HepG2 (cell line): ENCODE measurements around the gene UAP1L1. TPM values are rescaled to one million over a fixed set of nuclear protein-coding genes. Genes with fewer than 3 reads are reported as not detected.

Source experiments
- AGO2 ChIP-seq: fragments of 200-400 bp; formaldehyde crosslinking; optimal IDR thresholded peaks from 2 replicates; pipeline ENCODE3; 2017; ENCODE audit warnings: mild to moderate bottlenecking, low read depth, low read length, moderate library complexity
- NONO ChIP-seq, 2 experiments: fragments of 450-650 bp in 1 of 2; sonication (generic) in 1 of 2; formaldehyde crosslinking in 1 of 2; IDR thresholded peaks in 1 of 2; conservative IDR thresholded peaks in 1 of 2; 2 replicates each; pipeline versions ENCODE4 v1.6.1 to v1.8.0; 2017 to 2022; ENCODE audit warnings: mild to moderate bottlenecking in 1 of 2, missing genetic modification reagents in 1 of 2, moderate library complexity in 1 of 2
- REPIN1 ChIP-seq: sonication (generic); formaldehyde crosslinking; IDR thresholded peaks from 2 replicates; pipeline ENCODE4 v1.8.0; 2022; ENCODE audit warnings: missing genetic modification reagents, low read depth, mild to moderate bottlenecking, borderline replicate concordance
- RORA ChIP-seq: sonication (generic); formaldehyde crosslinking; IDR thresholded peaks from 2 replicates; pipeline ENCODE4 v1.5.0; 2020; ENCODE audit warnings: mild to moderate bottlenecking, missing genetic modification reagents, moderate library complexity
- SNRNP70 ChIP-seq: fragments of 200-400 bp; formaldehyde crosslinking; IDR thresholded peaks from 2 replicates; pipeline ENCODE4 v1.6.1; 2017; ENCODE audit warnings: mild to moderate bottlenecking, low read depth, low read length, moderate library complexity
- ZNF484 ChIP-seq: sonication (generic); formaldehyde crosslinking; IDR thresholded peaks from 2 replicates; pipeline ENCODE4 v1.5.1; 2020; ENCODE audit warnings: mild to moderate bottlenecking, low read depth, missing genetic modification reagents, borderline replicate concordance
- ZNF709 ChIP-seq: sonication (generic); formaldehyde crosslinking; IDR thresholded peaks from 2 replicates; pipeline ENCODE4 v1.5.0; 2020; ENCODE audit warnings: mild to moderate bottlenecking, missing genetic modification reagents
- ZNF761 ChIP-seq: sonication (generic); formaldehyde crosslinking; conservative IDR thresholded peaks from 2 replicates; pipeline ENCODE4 v1.4.0; 2020; ENCODE audit warnings: mild to moderate bottlenecking, missing genetic modification reagents
- ZNF850 ChIP-seq: sonication (generic); formaldehyde crosslinking; conservative IDR thresholded peaks from 2 replicates; pipeline ENCODE4 v1.9.0; 2021; ENCODE audit warnings: mild to moderate bottlenecking, missing genetic modification reagents
- polyA plus RNA-seq, 8 experiments: library from polyadenylated mRNA; depleted of rRNA in 3 of 8; stranded (reverse) in 7 of 8; unstranded in 1 of 8; fragments of >200 nt; fragmentation: Illumina TruSeq in 4 of 8; extraction: Trizol in 4 of 8; gene quantifications; 2 replicates each; pipeline versions ENCODE4 v1.2.1 to v1.2.3, GENCODE V29; 2011 to 2016; ENCODE audit warnings: low read depth in 4 of 8, missing spikeins in 1 of 8, mixed read lengths in 1 of 8; ENCODE audit not compliant: insufficient read depth in 1 of 8
- total RNA-seq, 5 experiments: library from RNA; depleted of rRNA; stranded (reverse); fragments of >200 nt; fragmentation: Illumina TruSeq; extraction: Trizol; gene quantifications; 2 replicates each; pipeline ENCODE4 v1.2.3, GENCODE V29; 2016; ENCODE audit warnings: low read depth in 1 of 5
- TF ChIP-seq, protein P1 (sequence below): IDR thresholded peaks from 2 replicates; pipeline ENCODE4 v1.6.1; 2018; ENCODE audit warnings: missing genetic modification reagents, mild to moderate bottlenecking, missing compliant biosample characterization
- TF ChIP-seq, protein P2 (sequence below): sonication (generic); formaldehyde crosslinking; IDR thresholded peaks from 2 replicates; pipeline ENCODE4 v1.5.0; 2020; ENCODE audit warnings: missing genetic modification reagents
- TF ChIP-seq, protein P3 (sequence below): sonication (generic); formaldehyde crosslinking; IDR thresholded peaks from 2 replicates; pipeline ENCODE4 v1.4.0; 2020; ENCODE audit warnings: missing genetic modification reagents, borderline replicate concordance
- TF ChIP-seq, protein P4 (sequence below), 2 experiments: fragments of 450-650 bp in 1 of 2; sonication (generic) in 1 of 2; formaldehyde crosslinking in 1 of 2; IDR thresholded peaks; 2 replicates each; pipeline versions ENCODE4 v1.6.1 to v1.8.0; 2016 to 2022; ENCODE audit warnings: antibody characterized with exemption in 1 of 2, mild to moderate bottlenecking in 1 of 2, missing genetic modification reagents in 1 of 2
- TF ChIP-seq, protein P5 (sequence below): IDR thresholded peaks from 2 replicates; pipeline ENCODE4 v1.6.1; 2016

UAP1L1 gene
- total and polyA plus RNA-seq, 2 of the 13 experiments (the other 11 are each of a cell fraction or from before 2014, with no cell fraction given): 5.4 to 6.4 TPM

DNA sequence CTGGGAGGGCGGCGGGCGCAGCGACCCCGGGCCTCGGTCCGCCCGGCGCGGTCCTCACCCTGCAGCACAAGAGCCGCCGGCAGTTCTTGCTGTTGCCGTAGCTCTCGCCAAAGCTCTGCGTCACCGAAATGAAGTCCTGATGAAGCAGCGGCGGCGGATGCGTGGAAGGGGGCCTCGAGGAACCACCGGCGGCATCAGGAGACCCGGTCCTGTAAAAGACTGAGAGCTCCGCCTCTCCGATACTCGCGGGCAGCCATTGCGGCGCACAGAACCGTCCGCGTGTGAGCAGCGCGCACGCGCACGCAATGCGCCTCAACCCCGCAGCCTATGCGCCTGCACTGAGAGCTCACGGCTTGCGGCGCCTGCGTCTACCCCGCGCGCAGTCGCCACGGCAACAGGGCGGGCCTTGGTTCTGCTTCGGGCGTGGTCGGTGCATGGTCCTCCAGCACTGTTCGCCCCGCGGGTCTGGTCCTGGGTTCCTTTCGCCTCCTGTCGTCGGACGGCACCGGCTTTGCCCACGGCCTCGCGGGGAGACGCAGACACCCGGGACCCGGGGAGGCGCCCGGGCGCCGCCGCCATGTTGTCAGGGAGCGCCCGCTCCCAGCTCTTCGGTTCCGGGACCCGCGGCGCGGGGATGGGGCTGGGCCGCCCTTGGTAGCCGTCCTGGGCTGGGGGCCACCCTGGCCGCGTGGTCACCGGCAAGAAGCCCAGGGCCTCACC is 52.3 kb downstream of the UAP1L1 start (continued):
- TF ChIP-seq, protein P1, sequence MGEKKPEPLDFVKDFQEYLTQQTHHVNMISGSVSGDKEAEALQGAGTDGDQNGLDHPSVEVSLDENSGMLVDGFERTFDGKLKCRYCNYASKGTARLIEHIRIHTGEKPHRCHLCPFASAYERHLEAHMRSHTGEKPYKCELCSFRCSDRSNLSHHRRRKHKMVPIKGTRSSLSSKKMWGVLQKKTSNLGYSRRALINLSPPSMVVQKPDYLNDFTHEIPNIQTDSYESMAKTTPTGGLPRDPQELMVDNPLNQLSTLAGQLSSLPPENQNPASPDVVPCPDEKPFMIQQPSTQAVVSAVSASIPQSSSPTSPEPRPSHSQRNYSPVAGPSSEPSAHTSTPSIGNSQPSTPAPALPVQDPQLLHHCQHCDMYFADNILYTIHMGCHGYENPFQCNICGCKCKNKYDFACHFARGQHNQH (CRISPR knock-in tag): no peak; the same call in none of the 2 replicates
- TF ChIP-seq, protein P2, sequence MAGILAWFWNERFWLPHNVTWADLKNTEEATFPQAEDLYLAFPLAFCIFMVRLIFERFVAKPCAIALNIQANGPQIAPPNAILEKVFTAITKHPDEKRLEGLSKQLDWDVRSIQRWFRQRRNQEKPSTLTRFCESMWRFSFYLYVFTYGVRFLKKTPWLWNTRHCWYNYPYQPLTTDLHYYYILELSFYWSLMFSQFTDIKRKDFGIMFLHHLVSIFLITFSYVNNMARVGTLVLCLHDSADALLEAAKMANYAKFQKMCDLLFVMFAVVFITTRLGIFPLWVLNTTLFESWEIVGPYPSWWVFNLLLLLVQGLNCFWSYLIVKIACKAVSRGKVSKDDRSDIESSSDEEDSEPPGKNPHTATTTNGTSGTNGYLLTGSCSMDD (CRISPR knock-in tag): no peak
- TF ChIP-seq, protein P3, sequence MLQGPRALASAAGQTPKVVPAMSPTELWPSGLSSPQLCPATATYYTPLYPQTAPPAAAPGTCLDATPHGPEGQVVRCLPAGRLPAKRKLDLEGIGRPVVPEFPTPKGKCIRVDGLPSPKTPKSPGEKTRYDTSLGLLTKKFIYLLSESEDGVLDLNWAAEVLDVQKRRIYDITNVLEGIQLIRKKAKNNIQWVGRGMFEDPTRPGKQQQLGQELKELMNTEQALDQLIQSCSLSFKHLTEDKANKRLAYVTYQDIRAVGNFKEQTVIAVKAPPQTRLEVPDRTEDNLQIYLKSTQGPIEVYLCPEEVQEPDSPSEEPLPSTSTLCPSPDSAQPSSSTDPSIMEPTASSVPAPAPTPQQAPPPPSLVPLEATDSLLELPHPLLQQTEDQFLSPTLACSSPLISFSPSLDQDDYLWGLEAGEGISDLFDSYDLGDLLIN (CRISPR knock-in tag): no peak; the same call in 1 of the 2 replicates
- TF ChIP-seq ZNF709 (CRISPR knock-in tag) (no peak; the same call in 1 of the 2 replicates), NONO (IDR thresholded peaks at IDR 0.05) (no peak), NONO (CRISPR knock-in tag; conservative IDR thresholded peaks at IDR 0.05) (peak; percentile 54), ZNF850 (CRISPR knock-in tag) (no peak), AGO2 (peak; percentile 38), SNRNP70 (no peak), ZNF761 (CRISPR knock-in tag) (no peak; the same call in 1 of the 2 replicates), ZNF484 (CRISPR knock-in tag) (no peak), REPIN1 (CRISPR knock-in tag) (no peak; the same call in 1 of the 2 replicates), RORA (CRISPR knock-in tag) (no peak)
- TF ChIP-seq, protein P4, sequence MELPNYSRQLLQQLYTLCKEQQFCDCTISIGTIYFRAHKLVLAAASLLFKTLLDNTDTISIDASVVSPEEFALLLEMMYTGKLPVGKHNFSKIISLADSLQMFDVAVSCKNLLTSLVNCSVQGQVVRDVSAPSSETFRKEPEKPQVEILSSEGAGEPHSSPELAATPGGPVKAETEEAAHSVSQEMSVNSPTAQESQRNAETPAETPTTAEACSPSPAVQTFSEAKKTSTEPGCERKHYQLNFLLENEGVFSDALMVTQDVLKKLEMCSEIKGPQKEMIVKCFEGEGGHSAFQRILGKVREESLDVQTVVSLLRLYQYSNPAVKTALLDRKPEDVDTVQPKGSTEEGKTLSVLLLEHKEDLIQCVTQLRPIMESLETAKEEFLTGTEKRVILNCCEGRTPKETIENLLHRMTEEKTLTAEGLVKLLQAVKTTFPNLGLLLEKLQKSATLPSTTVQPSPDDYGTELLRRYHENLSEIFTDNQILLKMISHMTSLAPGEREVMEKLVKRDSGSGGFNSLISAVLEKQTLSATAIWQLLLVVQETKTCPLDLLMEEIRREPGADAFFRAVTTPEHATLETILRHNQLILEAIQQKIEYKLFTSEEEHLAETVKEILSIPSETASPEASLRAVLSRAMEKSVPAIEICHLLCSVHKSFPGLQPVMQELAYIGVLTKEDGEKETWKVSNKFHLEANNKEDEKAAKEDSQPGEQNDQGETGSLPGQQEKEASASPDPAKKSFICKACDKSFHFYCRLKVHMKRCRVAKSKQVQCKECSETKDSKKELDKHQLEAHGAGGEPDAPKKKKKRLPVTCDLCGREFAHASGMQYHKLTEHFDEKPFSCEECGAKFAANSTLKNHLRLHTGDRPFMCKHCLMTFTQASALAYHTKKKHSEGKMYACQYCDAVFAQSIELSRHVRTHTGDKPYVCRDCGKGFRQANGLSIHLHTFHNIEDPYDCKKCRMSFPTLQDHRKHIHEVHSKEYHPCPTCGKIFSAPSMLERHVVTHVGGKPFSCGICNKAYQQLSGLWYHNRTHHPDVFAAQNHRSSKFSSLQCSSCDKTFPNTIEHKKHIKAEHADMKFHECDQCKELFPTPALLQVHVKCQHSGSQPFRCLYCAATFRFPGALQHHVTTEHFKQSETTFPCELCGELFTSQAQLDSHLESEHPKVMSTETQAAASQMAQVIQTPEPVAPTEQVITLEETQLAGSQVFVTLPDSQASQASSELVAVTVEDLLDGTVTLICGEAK (IDR thresholded peaks at IDR 0.05): no peak
- TF ChIP-seq, protein P4 (CRISPR knock-in tag; IDR thresholded peaks at IDR 0.05): peak; percentile 36; the same call in 1 of the 2 replicates
- TF ChIP-seq, protein P5, sequence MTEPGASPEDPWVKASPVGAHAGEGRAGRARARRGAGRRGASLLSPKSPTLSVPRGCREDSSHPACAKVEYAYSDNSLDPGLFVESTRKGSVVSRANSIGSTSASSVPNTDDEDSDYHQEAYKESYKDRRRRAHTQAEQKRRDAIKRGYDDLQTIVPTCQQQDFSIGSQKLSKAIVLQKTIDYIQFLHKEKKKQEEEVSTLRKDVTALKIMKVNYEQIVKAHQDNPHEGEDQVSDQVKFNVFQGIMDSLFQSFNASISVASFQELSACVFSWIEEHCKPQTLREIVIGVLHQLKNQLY: no peak
